Stimulated activated CD4-positive, alpha-beta T cell treated with anti-CD3 and anti-CD28 coated beads, Interleukin-12 subunit alpha, Interleukin-12 subunit beta, amount 100 ng/mL, for 4 hours (primary cell): ENCODE data around the gene STRADB.
"Not testable (repeated sequence)": the region's sequence is repeated elsewhere in the genome, so short reads cannot be mapped to it uniquely, and the experiment has no call there.

Experiments used
- DNase-seq: peaks from one replicate; pipeline ENCODE4 v3.0.0-alpha.2; 2020

Gene STRADB

GRCh38 chr2:201470821-201471731 lies 19.5 kb downstream of the STRADB start:
- DNase-seq, result no peak

DNA sequence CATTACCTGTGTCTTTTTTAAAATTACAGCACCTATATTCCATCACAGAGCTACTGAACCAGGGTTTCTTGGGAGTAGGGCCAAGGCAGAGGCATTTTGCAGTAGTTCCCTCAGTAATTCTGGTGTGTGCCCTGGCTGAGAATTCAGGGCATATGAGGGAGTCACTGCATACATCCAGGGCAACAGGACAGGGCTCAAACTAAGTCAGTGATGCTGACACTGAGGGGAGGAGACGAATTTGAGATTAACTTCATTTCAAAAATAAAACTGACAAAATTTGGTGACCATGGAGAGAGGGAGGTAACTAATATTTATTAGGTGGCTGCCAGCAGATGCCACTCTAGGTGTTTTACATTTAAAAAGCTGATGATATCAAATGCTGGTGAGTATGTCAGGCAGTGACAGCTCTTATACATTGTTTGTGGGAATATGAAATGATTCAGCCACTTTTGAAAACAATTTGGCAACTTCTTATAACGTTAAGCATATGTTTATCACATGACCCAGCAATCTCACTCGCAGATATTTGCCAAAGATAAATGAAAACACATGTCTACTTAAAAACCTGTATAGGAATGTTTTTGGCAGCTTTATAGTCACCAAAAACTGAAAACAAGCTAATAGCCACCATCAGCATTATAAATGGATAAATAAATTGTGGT lies 20.3 kb downstream of the STRADB start:
- DNase-seq, result no peak

DNA sequence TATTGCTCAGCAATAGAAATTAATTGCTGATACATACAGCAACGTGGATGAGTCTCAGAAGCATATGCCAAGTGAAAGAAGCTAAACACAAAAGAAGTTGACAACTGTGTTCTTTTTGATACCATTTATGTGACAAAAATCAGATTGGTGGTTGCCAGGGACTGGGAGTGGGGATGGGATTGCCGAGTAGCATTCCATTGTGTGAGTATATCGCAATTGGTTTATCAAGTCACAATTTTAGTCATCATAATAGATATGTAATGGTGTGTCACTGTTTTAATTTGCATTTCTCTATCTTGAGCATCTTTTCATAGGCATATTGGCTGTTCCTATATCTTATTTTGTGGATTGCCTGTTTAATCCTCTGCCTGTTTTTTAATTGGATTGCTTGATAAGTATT lies 20.9 kb downstream of the STRADB start:
- no peak for DNase-seq

- DNase-seq, result no peak
These were observed 31.0 kb downstream of the STRADB start for GRCh38 chr2:201482543-201482942.

GRCh38 chr2:201483342-201483741 lies 31.8 kb downstream of the STRADB start:
- DNase-seq, result no peak

DNA sequence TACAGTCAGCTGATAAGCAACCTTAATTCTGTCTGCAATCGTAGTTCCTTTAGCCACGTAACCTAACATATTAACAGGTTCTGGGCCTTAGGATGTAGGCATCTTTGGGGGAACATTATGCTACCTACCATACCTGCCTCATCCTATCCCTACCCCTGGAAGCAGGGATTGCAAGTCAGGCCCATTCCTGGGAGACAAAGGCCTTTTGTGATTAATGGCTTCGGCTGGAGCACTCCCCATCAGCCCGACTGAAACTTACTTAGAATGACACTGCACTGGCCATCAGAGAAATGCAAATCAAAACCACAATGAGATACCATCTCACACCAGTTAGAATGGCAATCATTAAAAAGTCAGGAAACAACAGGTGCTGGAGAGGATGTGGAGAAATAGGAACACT lies 32.2 kb downstream of the STRADB start:
- not testable (repeated sequence) for DNase-seq

- no peak for DNase-seq
These were observed 33.3 kb downstream of the STRADB start for GRCh38 chr2:201484805-201485204.

DNA sequence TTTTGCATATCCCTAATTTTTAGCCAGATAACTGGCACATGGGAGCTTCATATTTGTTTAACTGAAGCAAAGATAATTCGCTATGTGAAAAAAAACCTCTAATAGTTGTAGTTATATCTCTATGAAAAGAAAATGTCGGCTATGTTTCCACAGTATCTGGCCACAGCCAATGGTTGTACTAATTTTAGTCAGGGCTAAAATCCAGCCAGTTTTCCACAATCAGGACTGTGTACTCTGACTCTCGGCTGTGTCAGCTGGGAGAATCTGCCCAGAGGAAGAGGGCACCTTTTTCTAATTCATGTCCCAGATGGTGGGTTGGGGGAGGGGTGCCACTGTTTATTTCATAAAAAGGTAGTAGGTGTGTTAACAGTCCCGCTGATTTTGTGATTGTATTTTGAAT lies 38.8 kb downstream of the STRADB start:
- no peak for DNase-seq

- DNase-seq, result no peak
These were observed 45.2 kb downstream of the STRADB start for GRCh38 chr2:201496785-201497184.

DNA sequence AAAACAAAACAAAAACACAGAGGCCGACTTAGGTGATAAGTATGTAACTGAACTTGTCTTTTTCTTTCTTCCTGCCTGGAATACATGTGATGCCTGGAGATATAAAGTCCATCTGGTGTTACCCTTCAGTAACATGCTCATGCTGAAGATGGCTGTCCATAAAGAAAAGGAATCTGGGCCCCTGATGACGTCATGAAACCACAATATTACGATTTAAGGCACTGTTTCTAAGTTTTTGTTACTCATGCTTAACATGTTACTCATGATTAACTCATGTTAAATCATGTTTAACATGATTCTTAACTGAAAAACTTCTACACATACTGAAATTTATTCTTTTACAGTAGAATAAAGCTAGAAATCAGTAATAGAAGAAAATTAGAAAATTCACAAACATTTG lies 49.0 kb downstream of the STRADB start:
- no peak for DNase-seq

GRCh38 chr2:201502713-201503112 lies 51.2 kb downstream of the STRADB start:
- no peak for DNase-seq

GRCh38 chr2:201507725-201508124 lies 56.2 kb downstream of the STRADB start:
- peak; percentile 9 for DNase-seq

GRCh38 chr2:201513271-201513670 lies 61.7 kb downstream of the STRADB start:
- no peak for DNase-seq

GRCh38 chr2:201515573-201516246 lies 64.2 kb downstream of the STRADB start:
- DNase-seq, result no peak

DNA sequence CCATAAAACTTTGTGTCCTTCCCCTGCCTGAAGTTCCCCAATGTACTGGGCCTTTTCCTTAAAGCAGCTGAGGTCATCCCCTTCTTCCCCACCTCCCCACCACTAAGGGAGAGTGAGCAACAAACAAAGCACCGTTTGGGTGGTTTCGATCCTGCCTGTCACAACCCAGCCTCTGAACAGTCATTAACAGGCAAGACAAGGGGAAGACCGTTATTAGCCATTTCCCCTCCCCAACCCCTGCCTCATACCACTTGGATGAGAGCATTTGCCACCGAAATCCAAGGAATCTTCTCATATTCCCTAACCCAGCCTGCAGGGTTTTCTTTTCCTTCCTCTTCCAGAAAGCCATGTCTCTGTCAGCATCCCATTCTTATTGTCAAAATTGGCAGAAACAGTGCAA lies 65.6 kb downstream of the STRADB start:
- DNase-seq, result no peak

DNA sequence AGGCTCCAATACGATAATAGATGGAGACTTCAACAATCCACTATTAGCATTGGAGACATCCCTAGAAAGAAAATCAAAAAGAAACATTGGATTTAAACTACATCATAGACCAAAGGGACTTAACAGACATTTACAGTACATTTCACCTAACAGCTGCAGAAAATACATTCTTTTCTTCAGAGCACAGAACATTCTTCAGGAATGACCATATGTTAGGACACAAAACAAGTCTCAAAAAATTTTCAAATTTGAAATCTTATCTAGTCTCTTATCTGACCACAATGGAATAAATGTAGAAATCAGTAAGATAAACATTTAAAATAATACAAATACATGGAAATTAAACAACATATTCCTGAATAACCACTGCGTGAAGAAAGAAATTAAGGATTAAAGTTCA lies 68.7 kb downstream of the STRADB start:
- DNase-seq, result no peak

DNA sequence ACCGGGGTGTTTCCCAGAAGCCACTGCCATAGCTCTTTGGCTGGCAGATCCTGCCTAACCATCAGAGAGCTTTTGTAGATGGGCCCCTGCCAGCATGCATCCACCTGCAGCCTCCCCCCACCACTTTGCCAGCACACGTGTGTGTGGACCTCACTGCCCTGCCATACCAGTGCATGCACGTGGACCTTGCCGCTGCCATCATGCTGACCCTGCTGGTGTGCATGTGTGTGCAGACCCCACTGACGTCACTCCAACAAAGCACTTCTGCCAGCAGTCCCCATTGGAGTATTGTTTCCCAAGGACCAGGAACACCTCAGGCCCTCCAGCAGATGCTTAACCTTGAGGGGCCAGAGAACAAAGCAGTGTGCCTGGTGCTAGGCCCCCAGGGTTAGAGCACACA lies 71.4 kb downstream of the STRADB start:
- no peak for DNase-seq

GRCh38 chr2:201523506-201523905 lies 72.0 kb downstream of the STRADB start:
- no peak for DNase-seq
